ENCODE results near the gene KRTAP12-1.

The KRTAP12-1 gene

GRCh38 chr21:44636209-44637017, 45.5 kb downstream of the KRTAP12-1 start:
- Mint-ChIP-seq H3K27me3 (peaks cover 0 to 35% of the 10 kb centered on the region in 2 donors), H3K27ac (no peak overlapping the region), H3K4me3 (no peak overlapping the region), H3K36me3 (ENCODE audit: insufficient read depth) (peaks cover 4% of the 10 kb centered on the region), H3K9me3 (peaks cover 7 to 27% of the 10 kb centered on the region in 2 donors), H3K4me1 (ENCODE audit: low read depth in 2 of 2) (peaks cover 0 to 3% of the 10 kb centered on the region in 2 donors)
- DNase-seq = no peak
- ATAC-seq (replicated peaks) = no peak

- ATAC-seq (replicated peaks) (no peak), DNase-seq (no peak)
- peaks cover 0 to 7% of the 10 kb centered on the region in 2 donors for H3K27me3 Mint-ChIP-seq
- peaks cover 18 to 29% of the 10 kb centered on the region in 2 donors for H3K9me3 Mint-ChIP-seq
- H3K27ac Mint-ChIP-seq = no peak overlapping the region
- H3K4me3 Mint-ChIP-seq = no peak overlapping the region
- H3K36me3 Mint-ChIP-seq (ENCODE audit: insufficient read depth) = peaks cover 10% of the 10 kb centered on the region
- peaks cover 24 to 25% of the 10 kb centered on the region in 2 donors for H3K4me1 Mint-ChIP-seq (ENCODE audit: low read depth in 2 of 2)
These were observed 49.9 kb downstream of the KRTAP12-1 start for GRCh38 chr21:44632067-44632466.

Data from effector memory CD8-positive, alpha-beta T cell (primary cell).